ENCODE measurements around the gene SORL1.

SORL1 gene

DNA sequence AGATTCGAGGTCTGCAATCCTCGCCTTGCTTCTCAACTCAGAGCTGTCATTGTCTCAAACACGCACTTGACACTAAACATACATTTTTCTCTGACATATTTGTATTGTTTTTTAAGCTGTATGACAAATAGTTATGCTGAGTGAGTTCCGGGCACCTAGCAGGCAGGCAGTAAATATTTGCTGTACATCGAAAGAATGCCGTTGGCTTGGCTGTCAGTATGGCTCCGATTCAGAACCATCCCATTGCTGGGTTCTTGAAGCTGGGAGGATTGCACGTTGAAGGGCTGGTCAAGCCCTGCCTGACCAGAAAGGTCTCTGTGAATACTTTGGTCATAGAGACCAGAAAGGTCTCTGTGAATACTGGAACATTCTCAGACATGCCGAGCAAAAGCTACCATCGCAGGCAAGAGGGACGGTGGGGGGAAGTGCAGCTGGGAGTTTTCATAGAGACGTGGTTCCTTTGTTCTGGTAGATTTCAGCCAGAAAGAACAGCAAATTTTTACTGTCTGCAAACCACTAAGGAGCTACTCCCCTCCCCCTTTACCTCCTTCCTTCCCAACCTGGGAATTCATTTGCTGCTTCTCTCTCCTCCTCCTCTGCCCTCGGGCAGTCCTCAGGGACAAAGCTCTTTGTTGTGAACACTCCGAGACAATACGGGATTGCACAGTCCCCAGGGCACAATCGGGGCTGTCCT lies 202.9 kb downstream of the SORL1 start:
- no peak for DNase-seq
- H3K4me3 Mint-ChIP-seq, result peak overlapping the region; percentile 79
- H3K27ac Mint-ChIP-seq, result peak overlapping the region in 1 of 2 donors; percentile 68
- H3K4me1 Mint-ChIP-seq (ENCODE audit: low read depth in 2 of 2), result peaks cover 25 to 36% of the 10 kb centered on the region in 2 donors
- no peaks in the 10 kb centered on the region for H3K9me3 Mint-ChIP-seq
- H3K36me3 Mint-ChIP-seq (ENCODE audit: insufficient read depth), result peaks cover 13% of the 10 kb centered on the region
- no peaks in the 10 kb centered on the region for H3K27me3 Mint-ChIP-seq
- ATAC-seq (replicated peaks), result no peak

DNA sequence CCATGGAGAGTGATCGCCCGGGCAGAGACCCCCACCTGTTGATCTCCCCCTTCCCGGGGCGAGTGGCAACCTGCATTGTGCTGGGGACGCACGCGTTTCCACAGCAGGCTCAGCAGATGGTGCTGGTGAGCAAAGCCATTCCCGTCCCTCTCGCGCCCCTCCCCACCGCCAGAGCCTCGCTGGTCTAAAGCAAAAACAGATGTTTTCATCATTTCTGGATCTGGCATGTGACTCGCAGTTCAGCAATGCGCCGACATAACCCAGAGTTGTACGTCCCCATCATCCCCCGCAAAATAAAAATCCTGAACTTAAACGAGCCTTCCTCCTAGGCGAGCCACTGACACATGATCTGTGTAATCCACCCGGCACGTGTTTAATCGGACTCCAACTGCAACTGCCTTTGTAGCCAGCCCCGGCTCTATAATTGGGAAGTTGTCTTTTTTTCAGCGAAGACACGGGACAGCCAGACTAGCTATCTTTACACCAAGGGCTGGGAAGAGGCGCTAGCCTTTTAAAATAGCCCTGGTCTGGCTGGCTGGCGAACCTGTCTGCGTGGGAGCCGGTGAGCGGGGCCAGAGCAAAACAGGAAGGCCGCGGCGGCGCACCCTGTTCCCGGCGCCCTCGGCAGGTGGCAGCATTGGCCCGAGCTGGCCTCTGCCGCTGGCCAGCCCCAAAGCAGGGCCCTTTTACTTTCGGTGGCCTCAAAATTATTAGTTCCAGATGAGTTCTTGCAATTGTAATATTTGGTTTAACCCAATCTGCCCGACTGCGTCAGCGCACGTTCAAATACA lies 203.6 kb downstream of the SORL1 start:
- Mint-ChIP-seq H3K4me1 (ENCODE audit: low read depth in 2 of 2) (peaks cover 18 to 29% of the 10 kb centered on the region in 2 donors), H3K4me3 (peak overlapping the region; percentile 79), H3K9me3 (no peaks in the 10 kb centered on the region), H3K27me3 (no peaks in the 10 kb centered on the region), H3K27ac (peak overlapping the region; percentile 63 to 68), H3K36me3 (ENCODE audit: insufficient read depth) (peaks cover 9% of the 10 kb centered on the region)
- peak; percentile 79 for ATAC-seq (replicated peaks)
- peak; percentile 38 to 46 (median 41) for DNase-seq

DNA sequence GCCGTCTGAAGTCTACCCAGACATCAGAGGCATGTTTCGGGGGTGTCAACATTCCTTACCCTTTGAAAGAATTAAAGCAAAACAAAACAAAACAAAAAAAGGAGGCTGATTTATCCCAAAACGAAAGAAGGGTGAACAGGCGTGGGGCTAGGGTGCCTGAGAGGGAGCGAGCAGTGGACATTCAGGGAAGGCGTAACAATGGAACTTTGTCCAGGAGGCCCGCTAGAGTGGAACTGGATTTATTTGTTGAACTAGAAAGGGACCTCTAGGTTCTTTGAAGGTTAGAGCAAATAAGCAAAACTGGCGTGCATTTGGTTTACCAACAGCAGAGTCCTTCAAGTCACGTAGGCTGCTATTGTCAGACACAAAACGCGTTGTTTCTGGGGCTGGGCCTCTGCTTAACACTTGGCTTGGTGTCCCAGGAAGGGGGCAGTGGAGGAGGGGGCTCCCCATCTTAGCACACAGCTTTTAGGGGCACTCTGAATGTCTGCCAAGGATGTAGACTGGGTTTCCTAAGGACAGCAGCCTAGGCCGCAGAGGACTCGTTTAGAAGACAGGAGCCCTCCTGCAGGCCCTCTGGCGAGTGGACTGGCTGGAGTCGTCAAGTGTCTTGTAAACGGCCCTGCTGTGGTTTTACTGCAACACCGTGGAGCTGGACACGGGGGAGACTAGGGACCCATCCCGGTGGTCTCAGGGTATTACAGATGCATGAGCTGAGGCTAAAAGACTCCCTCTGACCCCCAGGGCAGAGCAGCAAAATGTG lies 204.4 kb downstream of the SORL1 start:
- Mint-ChIP-seq H3K27me3 (no peaks in the 10 kb centered on the region), H3K4me1 (ENCODE audit: low read depth in 2 of 2) (peaks cover 11 to 21% of the 10 kb centered on the region in 2 donors), H3K36me3 (ENCODE audit: insufficient read depth) (peaks cover 9% of the 10 kb centered on the region), H3K27ac (peak overlapping the region in 1 of 2 donors; percentile 68), H3K9me3 (no peaks in the 10 kb centered on the region), H3K4me3 (peak overlapping the region; percentile 79)
- ATAC-seq (replicated peaks), result no peak
- DNase-seq, result no peak

DNA sequence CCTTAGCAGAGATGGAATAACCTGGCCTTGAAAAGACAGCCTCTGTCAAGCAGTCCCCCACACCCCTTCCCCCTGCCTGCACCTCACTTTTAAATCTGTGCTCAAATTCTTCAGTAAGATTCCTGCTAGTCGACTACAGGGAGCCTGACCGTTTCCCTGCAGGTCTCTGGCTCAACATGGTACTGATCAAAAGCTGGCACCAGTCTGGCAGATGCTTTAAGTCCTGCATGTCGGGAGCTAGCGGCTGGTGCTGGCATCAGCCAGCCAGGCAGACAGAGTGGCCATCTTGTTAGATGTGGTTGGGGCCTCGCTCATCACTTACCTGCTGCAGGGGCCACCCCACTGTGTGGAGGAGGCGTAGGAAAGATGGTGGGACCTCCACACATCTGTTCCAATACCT lies 205.0 kb downstream of the SORL1 start:
- ATAC-seq (replicated peaks) (no peak), DNase-seq (no peak)
- Mint-ChIP-seq H3K4me1 (ENCODE audit: low read depth in 2 of 2) (peaks cover 10 to 15% of the 10 kb centered on the region in 2 donors), H3K4me3 (no peak overlapping the region), H3K9me3 (no peaks in the 10 kb centered on the region), H3K36me3 (ENCODE audit: insufficient read depth) (peaks cover 9% of the 10 kb centered on the region), H3K27ac (no peak overlapping the region), H3K27me3 (no peaks in the 10 kb centered on the region)

DNA sequence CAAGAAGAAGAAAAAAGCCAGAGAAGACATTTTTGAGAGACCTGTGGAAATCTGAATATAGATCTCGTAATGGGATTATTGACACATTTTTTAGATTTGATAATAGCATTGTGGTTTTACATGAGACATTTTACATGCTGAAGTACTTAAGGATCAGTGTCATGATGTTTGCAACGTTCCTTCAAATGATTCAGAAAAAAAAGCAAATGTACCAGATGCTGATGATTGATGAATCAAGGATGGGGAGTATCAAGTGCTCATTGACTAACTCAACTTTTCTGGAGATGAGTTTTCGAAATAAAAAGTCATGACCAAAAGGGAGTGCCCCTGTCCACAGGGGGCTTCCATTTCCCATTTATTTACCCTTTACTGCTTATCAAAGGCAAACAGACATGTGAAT lies 207.7 kb downstream of the SORL1 start:
- no peak for DNase-seq
- no peak for ATAC-seq (replicated peaks)
- Mint-ChIP-seq H3K4me3 (no peak overlapping the region), H3K27me3 (peaks cover 0 to 8% of the 10 kb centered on the region in 2 donors), H3K9me3 (no peaks in the 10 kb centered on the region), H3K4me1 (ENCODE audit: low read depth in 2 of 2) (peaks cover 10 to 13% of the 10 kb centered on the region in 2 donors), H3K27ac (no peak overlapping the region), H3K36me3 (ENCODE audit: insufficient read depth) (peaks cover 4% of the 10 kb centered on the region)

DNA sequence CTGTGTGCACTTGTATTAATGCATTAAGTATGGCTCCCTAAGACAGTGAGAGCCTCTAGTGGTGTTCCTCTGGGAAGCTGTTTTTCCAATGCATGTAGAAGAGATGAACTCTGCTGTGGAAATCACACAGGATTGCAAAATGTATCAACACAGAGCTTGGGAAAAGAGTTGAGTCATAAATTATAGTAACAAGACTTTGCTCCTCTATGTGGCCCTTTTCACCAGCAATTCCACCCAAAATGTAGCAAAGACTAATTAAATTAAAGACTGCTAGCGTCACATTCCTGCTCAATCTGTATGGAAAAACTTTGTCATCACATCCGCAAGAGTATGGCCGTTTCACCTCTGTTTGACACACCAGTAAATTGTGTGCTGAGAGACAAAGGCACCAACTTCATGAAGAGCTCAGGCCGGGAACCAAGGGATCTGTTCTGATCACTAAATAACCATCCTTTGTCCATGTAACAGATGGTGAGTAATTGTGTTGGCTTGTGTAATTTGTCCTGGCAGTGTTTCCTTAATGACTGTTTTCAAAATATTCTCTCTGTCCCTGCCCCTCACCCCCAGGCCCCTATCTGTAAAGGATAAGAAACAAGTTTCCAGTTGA lies 209.9 kb downstream of the SORL1 start:
- DNase-seq, result no peak
- Mint-ChIP-seq H3K9me3 (no peaks in the 10 kb centered on the region), H3K36me3 (ENCODE audit: insufficient read depth) (no peaks in the 10 kb centered on the region), H3K4me3 (no peak overlapping the region), H3K4me1 (ENCODE audit: low read depth in 2 of 2) (no peaks in the 10 kb centered on the region), H3K27me3 (peaks cover 0 to 11% of the 10 kb centered on the region in 2 donors), H3K27ac (no peak overlapping the region)
- ATAC-seq (replicated peaks), result no peak

DNA sequence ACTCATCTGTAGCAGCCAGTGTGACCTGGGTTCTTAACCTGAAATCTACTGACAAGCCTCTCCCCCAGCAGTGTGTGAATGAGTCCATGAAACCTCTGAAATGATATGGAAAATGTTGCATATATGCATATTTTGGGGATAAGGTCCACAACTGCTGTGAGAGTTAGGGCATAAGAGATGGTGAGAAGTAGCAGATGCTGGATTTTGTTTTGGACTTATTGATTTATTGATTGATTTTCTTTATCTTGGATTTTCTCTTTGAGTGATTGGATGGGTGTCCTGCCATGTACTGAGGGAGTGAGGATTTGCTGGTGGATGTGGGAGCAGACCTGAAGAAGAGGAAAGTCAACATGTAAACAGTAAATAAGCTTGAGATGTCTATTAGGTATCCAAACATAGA lies 212.0 kb downstream of the SORL1 start:
- Mint-ChIP-seq H3K9me3 (no peaks in the 10 kb centered on the region), H3K4me1 (ENCODE audit: low read depth in 2 of 2) (no peaks in the 10 kb centered on the region), H3K27me3 (peaks cover 0 to 11% of the 10 kb centered on the region in 2 donors), H3K27ac (no peak overlapping the region), H3K4me3 (no peak overlapping the region), H3K36me3 (ENCODE audit: insufficient read depth) (no peaks in the 10 kb centered on the region)
- DNase-seq, result no peak
- no peak for ATAC-seq (replicated peaks)

DNA sequence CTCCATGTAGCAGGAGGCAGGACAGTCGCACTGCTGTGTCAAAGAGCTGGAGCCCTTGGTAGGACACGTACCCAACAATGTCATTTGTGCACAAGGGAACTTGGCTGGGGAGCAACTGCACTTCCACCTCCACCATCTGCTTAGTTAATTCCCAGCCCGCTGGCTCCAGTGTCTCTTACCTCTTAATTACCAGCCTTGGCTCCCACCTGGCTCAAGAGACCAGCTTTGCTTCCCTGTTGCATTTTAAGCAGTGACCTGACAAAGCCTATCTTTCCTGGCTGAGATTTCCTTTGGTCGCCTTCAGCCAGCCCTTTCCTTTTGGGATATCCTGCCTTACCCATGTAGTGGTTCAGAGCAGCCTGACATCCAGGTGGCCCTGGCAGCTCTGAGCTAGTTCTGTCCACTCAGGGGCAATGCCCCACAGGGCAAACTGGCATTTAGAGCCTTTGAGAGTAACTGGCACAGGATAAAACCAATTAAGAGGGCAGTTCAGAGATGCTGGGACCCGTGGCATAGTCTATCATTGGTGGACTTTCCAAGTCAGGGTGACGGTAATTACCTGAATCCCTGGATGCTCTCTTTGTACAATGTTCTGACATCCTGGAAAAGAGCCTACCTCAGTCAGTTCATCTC lies 213.2 kb downstream of the SORL1 start:
- H3K27me3 Mint-ChIP-seq, result peaks cover 0 to 11% of the 10 kb centered on the region in 2 donors
- no peaks in the 10 kb centered on the region for H3K9me3 Mint-ChIP-seq
- DNase-seq, result no peak
- H3K27ac Mint-ChIP-seq, result no peak overlapping the region
- no peak overlapping the region for H3K4me3 Mint-ChIP-seq
- H3K36me3 Mint-ChIP-seq (ENCODE audit: insufficient read depth), result no peaks in the 10 kb centered on the region
- ATAC-seq (replicated peaks), result no peak
- no peaks in the 10 kb centered on the region for H3K4me1 Mint-ChIP-seq (ENCODE audit: low read depth in 2 of 2)

DNA sequence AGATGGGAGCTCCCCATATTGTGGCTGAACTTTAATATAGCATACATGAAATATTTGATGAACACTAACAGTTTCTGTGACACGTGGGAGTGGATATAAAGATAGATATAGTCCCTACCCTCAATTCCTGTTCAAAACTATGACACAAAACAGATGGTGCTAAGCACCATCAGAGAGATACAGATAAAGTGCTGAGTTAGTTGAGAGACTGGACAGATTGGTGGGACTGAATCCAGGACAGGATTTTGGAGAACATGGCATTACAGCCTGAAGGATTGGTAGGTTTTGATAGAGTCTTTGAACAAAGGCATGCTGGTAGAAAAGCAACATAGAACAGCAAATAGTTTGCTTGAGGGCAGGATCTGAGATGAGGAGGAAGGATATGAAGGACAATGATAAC lies 215.7 kb downstream of the SORL1 start:
- ATAC-seq (replicated peaks) (no peak), DNase-seq (no peak)
- Mint-ChIP-seq H3K9me3 (no peaks in the 10 kb centered on the region), H3K4me1 (ENCODE audit: low read depth in 2 of 2) (no peaks in the 10 kb centered on the region), H3K27me3 (peaks cover 0 to 11% of the 10 kb centered on the region in 2 donors), H3K4me3 (no peak overlapping the region), H3K27ac (no peak overlapping the region), H3K36me3 (ENCODE audit: insufficient read depth) (no peaks in the 10 kb centered on the region)

DNA sequence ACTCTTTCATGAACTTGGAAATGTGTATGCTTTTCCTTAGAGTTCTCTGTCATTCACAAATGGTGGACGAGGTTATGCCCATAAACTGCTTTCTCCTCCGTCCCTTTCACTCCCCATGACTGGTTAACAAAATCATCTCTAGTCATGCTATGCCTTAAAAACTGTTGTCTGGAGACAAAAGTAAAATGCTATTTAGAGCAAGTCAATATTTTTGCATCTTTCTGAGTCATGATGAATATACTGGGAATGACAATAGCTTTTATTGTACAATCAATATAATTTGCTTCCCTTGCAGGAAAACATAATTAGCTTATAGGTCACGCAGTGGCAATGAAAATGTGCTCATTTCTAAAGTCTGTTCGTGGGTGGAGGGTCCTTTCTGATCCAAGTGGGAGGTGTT lies 217.3 kb downstream of the SORL1 start:
- no peak for DNase-seq
- no peak for ATAC-seq (replicated peaks)
- no peaks in the 10 kb centered on the region for H3K4me1 Mint-ChIP-seq (ENCODE audit: low read depth in 2 of 2)
- H3K36me3 Mint-ChIP-seq (ENCODE audit: insufficient read depth), result no peaks in the 10 kb centered on the region
- H3K27me3 Mint-ChIP-seq, result peaks cover 0 to 6% of the 10 kb centered on the region in 2 donors
- H3K9me3 Mint-ChIP-seq, result no peaks in the 10 kb centered on the region
- no peak overlapping the region for H3K4me3 Mint-ChIP-seq
- no peak overlapping the region for H3K27ac Mint-ChIP-seq

DNA sequence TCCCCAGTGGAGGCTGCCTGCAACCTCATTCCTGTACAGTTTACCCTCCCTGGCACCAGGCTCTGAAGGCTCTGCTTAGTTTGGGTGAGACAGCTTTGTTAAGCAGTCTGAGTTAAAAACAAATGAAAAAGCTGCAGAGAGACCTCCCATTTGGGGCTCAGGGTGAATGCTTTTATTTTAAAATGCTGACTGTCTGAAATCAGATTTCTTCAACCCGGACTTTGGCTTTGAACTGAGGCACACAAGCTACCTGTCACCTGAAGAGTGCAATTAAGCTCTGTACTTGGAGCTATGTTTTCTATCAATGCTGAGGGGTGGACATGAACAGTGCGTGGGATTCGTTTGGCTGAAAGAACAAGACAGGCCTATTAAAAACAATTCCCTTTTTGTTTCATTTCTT lies 218.2 kb downstream of the SORL1 start:
- H3K27me3 Mint-ChIP-seq, result no peaks in the 10 kb centered on the region
- ATAC-seq (replicated peaks), result no peak

DNA sequence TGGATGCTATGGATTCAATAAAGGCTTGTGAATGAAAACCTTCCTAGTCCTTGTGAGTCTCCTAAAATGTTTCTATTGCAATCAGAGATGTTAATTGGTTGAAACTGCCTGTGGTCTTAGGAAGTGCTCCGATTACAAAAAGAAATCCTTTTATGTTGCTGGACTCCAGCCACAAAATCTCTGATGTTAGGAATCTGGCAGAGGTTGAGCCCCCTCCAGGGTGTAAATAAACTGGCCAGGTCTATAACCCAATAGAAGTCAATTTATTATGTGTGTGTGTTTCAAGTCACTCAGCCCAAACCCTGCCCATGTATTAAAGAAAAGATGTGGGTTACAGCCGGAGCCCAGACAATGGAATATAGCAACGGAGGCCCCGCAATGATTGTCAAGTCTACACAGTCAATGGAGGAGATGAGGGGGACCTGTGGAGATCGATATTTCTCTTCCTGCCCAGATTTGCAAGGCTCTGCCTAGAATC lies 218.7 kb downstream of the SORL1 start:
- Mint-ChIP-seq H3K27me3 (no peaks in the 10 kb centered on the region), H3K4me1 (ENCODE audit: low read depth in 2 of 2) (no peaks in the 10 kb centered on the region), H3K27ac (no peak overlapping the region), H3K36me3 (ENCODE audit: insufficient read depth) (no peaks in the 10 kb centered on the region), H3K4me3 (no peak overlapping the region), H3K9me3 (no peaks in the 10 kb centered on the region)
- ATAC-seq (replicated peaks), result no peak
- no peak for DNase-seq

More for the DNA sequence above, 218.2 kb downstream of the SORL1 start:
- H3K9me3 Mint-ChIP-seq, result no peaks in the 10 kb centered on the region
- H3K4me1 Mint-ChIP-seq (ENCODE audit: low read depth in 2 of 2), result no peaks in the 10 kb centered on the region
- H3K36me3 Mint-ChIP-seq (ENCODE audit: insufficient read depth), result no peaks in the 10 kb centered on the region
- no peak overlapping the region for H3K4me3 Mint-ChIP-seq
- no peak for DNase-seq
- no peak overlapping the region for H3K27ac Mint-ChIP-seq
